DND-41 (cell line): Measurements from ENCODE around the gene FCN3.

Experiments used
- CTCF ChIP-seq: IDR thresholded peaks from 2 replicates; pipeline ENCODE4 v1.5.1; 2012; ENCODE audit warnings: borderline replicate concordance, low read length, moderate library complexity, mild to moderate bottlenecking; ENCODE audit not compliant: poor library complexity, severe bottlenecking; ENCODE audit errors: extremely low read depth
- EZH2 ChIP-seq: IDR thresholded peaks from 3 replicates; pipeline ENCODE4 v1.6.1; 2012; ENCODE audit warnings: borderline replicate concordance, low read depth, mild to moderate bottlenecking, moderate library complexity, low read length, inconsistent platforms; ENCODE audit not compliant: severe bottlenecking

- TF ChIP-seq CTCF = no peak
- TF ChIP-seq EZH2 = no peak
Measured at GRCh38 chr1:27397749-27398148, 23.1 kb upstream of the FCN3 start.
